ENCODE results near the gene RPTOR.

- TF ChIP-seq CHD2 (IDR thresholded peaks at IDR 0.05; ENCODE audit: low read length, partially characterized antibody): no peak
- no peak for TF ChIP-seq RAD21 (IDR thresholded peaks at IDR 0.05; ENCODE audit: low read length)
- no peak for TF ChIP-seq EP300 (IDR thresholded peaks at IDR 0.05; ENCODE audit: borderline replicate concordance in 1 of 2, low read depth in 1 of 2, low read length in 1 of 2)
- TF ChIP-seq RXRA (IDR thresholded peaks at IDR 0.05; ENCODE audit: borderline replicate concordance, low read depth): no peak
- TF ChIP-seq CTCF (IDR thresholded peaks at IDR 0.05): no peak
- TF ChIP-seq PBX3 (IDR thresholded peaks at IDR 0.05): no peak
- TF ChIP-seq NFIC (IDR thresholded peaks at IDR 0.05; ENCODE audit: borderline replicate concordance): no peak
- TF ChIP-seq POLR2AphosphoS5 (IDR thresholded peaks at IDR 0.05; ENCODE audit: low read depth, low read length): no peak
- no peak for TF ChIP-seq MAX (IDR thresholded peaks at IDR 0.05; ENCODE audit: low read depth)
- no peak for TF ChIP-seq TAF1 (IDR thresholded peaks at IDR 0.05; ENCODE audit: borderline replicate concordance, low read depth, low read length)
- TF ChIP-seq GABPA (IDR thresholded peaks at IDR 0.05; ENCODE audit: low read depth): no peak
- no peak for TF ChIP-seq EZH2phosphoT487 (IDR thresholded peaks at IDR 0.05; ENCODE audit: borderline replicate concordance, low read depth)
- no peak for TF ChIP-seq USF2 (IDR thresholded peaks at IDR 0.05; ENCODE audit: borderline replicate concordance, low read depth, low read length)
Measured at GRCh38 chr17:80523054-80523744, 21.4 kb upstream of the RPTOR start.
